OCI-LY3 (cell line): ENCODE measurements around the gene NEK8.

Source experiments
- H2AFZ ChIP-seq: fragments of 200-600, 300-600 bp; shearing (Covaris generic); 2 replicates; pipeline ENCODE4 v1.6.0; 2014; ENCODE audit warnings: antibody characterized with exemption, low read depth, low read length
- H3K27ac ChIP-seq: fragments of 200-600, 300-600 bp; sonication (generic); 2 replicates; pipeline ENCODE4 v1.5.1; 2014; ENCODE audit warnings: mild to moderate bottlenecking, low read length, moderate library complexity, mixed read lengths
- H3K27me3 ChIP-seq: fragments of 200-600, 300-600 bp; sonication (generic); 2 replicates; pipeline ENCODE4 v1.6.1; 2014; ENCODE audit warnings: low read depth, low read length, mixed read lengths
- H3K36me3 ChIP-seq: fragments of 200-600, 300-600 bp; sonication (generic); replicated peaks from 2 replicates; pipeline ENCODE3; 2014; ENCODE audit warnings: low read depth, low read length, mixed read lengths
- H3K4me1 ChIP-seq: fragments of 300-600, 200-600 bp; sonication (generic); 2 replicates; pipeline ENCODE4 v1.6.1; 2014; ENCODE audit warnings: low read length, mixed read lengths
- H3K4me2 ChIP-seq: fragments of 200-600, 300-600 bp; sonication (generic); 2 replicates; pipeline ENCODE4 v1.6.1; 2014; ENCODE audit warnings: low read length, mixed read lengths
- H3K4me3 ChIP-seq: fragments of 300-600, 200-600 bp; sonication (generic); 2 replicates; pipeline ENCODE4 v1.5.1; 2014; ENCODE audit warnings: antibody characterized with exemption, mild to moderate bottlenecking, low read length, moderate library complexity
- H3K79me2 ChIP-seq: fragments of 300-600, 200-600 bp; shearing (Covaris generic); 2 replicates; pipeline ENCODE4 v1.6.1; 2014; ENCODE audit warnings: mild to moderate bottlenecking, low read length, mixed read lengths
- H3K9ac ChIP-seq: fragments of 300-600, 200-600 bp; shearing (Covaris generic); 2 replicates; pipeline ENCODE4 v1.6.0; 2014; ENCODE audit warnings: mild to moderate bottlenecking, low read length, moderate library complexity
- H3K9me3 ChIP-seq: fragments of 200-600, 300-600 bp; shearing (Covaris generic); 2 replicates; pipeline ENCODE4 v1.6.1; 2014; ENCODE audit warnings: low read length, mixed read lengths; ENCODE audit not compliant: insufficient read depth
- H4K20me1 ChIP-seq: fragments of 200-600, 300-600 bp; sonication (generic); 2 replicates; pipeline ENCODE4 v1.6.1; 2016; ENCODE audit warnings: low read length, mixed read lengths; ENCODE audit not compliant: insufficient read depth
- EZH2phosphoT487 ChIP-seq: fragments of 200-600 bp; shearing (Covaris generic); IDR thresholded peaks from 2 replicates; pipeline ENCODE4 v1.6.1; 2018; ENCODE audit warnings: antibody characterized with exemption, mixed run types, low read depth
- TF ChIP-seq, protein P1 (sequence below): fragments of 200-600, 300-600 bp; sonication (generic); IDR thresholded peaks from 2 replicates; pipeline ENCODE4 v1.5.1; 2014; ENCODE audit warnings: antibody characterized with exemption, low read length, low read depth

The NEK8 gene

GRCh38 chr17:28743243-28744103 lies 14.9 kb downstream of the NEK8 start, which contains the start of gene TRAF4:
TRAF4 (plus strand) TSS chr17:28744011; CDS start chr17:28744113, 102 bp downstream.
- H3K4me3 ChIP-seq: peak within 1 kb of the TSS; percentile 99
- peak within 1 kb of the TSS; percentile 94 for H3K27ac ChIP-seq
- no peaks in the 10 kb centered on the region for H3K9me3 ChIP-seq
- peaks cover 78% of the 10 kb centered on the region for H3K4me1 ChIP-seq
- no peaks in the 10 kb centered on the region for H3K27me3 ChIP-seq
- H3K9ac ChIP-seq: peak within 1 kb of the TSS; percentile 100
- peaks cover 64% of the 10 kb centered on the region for H3K79me2 ChIP-seq
- peak within 1 kb of the TSS; percentile 100 for H3K4me2 ChIP-seq
- no peak within 1 kb of the TSS for H2AFZ ChIP-seq
- peaks cover 39% of the 10 kb centered on the region for H4K20me1 ChIP-seq
- TF ChIP-seq, protein P1, sequence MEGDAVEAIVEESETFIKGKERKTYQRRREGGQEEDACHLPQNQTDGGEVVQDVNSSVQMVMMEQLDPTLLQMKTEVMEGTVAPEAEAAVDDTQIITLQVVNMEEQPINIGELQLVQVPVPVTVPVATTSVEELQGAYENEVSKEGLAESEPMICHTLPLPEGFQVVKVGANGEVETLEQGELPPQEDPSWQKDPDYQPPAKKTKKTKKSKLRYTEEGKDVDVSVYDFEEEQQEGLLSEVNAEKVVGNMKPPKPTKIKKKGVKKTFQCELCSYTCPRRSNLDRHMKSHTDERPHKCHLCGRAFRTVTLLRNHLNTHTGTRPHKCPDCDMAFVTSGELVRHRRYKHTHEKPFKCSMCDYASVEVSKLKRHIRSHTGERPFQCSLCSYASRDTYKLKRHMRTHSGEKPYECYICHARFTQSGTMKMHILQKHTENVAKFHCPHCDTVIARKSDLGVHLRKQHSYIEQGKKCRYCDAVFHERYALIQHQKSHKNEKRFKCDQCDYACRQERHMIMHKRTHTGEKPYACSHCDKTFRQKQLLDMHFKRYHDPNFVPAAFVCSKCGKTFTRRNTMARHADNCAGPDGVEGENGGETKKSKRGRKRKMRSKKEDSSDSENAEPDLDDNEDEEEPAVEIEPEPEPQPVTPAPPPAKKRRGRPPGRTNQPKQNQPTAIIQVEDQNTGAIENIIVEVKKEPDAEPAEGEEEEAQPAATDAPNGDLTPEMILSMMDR: no peak
- TF ChIP-seq EZH2phosphoT487: no peak
- peaks cover 60% of the 10 kb centered on the region for H3K36me3 ChIP-seq

DNA sequence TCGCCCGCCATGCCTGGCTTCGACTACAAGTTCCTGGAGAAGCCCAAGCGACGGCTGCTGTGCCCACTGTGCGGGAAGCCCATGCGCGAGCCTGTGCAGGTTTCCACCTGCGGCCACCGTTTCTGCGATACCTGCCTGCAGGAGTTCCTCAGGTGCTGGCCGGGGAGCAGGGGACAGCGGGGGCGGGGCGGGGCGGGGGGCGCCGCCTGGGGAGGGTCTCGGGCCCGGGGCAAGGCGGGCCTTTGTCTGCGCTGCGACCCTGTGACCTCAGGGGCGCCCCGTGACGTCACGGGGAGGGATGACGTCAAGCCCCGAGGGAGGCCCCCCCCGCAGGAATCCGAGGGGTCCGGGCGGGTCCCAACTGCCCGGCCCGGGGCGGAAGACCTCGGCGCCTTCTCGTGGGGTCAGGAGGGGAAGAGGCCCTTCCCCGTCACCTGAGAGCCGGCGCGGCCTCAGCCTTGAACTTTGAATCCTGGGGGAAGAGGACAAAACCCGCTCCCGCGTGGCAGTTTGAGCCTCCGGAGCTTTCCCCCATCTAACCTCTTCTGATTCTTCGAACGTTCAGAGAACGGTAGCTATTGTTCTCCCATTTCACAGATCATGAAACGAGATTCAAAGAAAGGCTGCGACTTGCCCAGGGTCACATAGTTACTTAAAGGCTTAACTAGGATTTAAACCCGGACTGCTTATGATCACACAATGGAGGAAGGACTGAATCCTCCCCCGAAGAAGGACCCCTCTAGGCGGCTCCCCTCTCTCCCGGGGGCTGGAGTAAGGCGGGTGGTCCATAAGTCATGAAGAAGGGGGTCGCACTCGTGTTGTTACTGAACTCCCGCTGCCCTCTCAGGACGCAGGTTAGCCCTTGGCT lies 15.8 kb downstream of the NEK8 start:
- Histone ChIP-seq H3K9me3 (no peaks in the 10 kb centered on the region), H3K4me2 (peak overlapping the region; percentile 100), H4K20me1 (peaks cover 48% of the 10 kb centered on the region), H3K79me2 (peaks cover 73% of the 10 kb centered on the region), H3K9ac (peak overlapping the region; percentile 100), H2AFZ (no peak overlapping the region), H3K27me3 (no peaks in the 10 kb centered on the region), H3K4me1 (peaks cover 78% of the 10 kb centered on the region), H3K36me3 (peaks cover 65% of the 10 kb centered on the region), H3K27ac (peak overlapping the region; percentile 94), H3K4me3 (peak overlapping the region; percentile 99)
- TF ChIP-seq EZH2phosphoT487: no peak
- TF ChIP-seq, protein P1: no peak

GRCh38 chr17:28744972-28745785 lies 16.6 kb downstream of the NEK8 start:
- Histone ChIP-seq H3K27ac (peak overlapping the region; percentile 94), H3K4me3 (peak overlapping the region; percentile 99), H3K4me2 (peak overlapping the region; percentile 100), H2AFZ (no peak overlapping the region), H3K79me2 (peaks cover 77% of the 10 kb centered on the region), H3K9me3 (no peaks in the 10 kb centered on the region), H3K36me3 (peaks cover 64% of the 10 kb centered on the region), H4K20me1 (peaks cover 55% of the 10 kb centered on the region), H3K27me3 (no peaks in the 10 kb centered on the region), H3K4me1 (peaks cover 78% of the 10 kb centered on the region), H3K9ac (peak overlapping the region; percentile 100)
- TF ChIP-seq, protein P1: no peak
